Hepatocyte (in vitro differentiated cells): ENCODE results near the gene TTLL1.

Experiments used
- EZH2phosphoT487 ChIP-seq: fragments of 200-600 bp; sonication (generic); IDR thresholded peaks from one replicate; pipeline ENCODE4 v1.6.1; 2018; ENCODE audit warnings: antibody characterized with exemption, mild to moderate bottlenecking, low read depth, moderate library complexity; ENCODE audit not compliant: unreplicated experiment, severe bottlenecking
- TF ChIP-seq, protein P1 (sequence below): fragments of 200-600 bp; sonication (generic); IDR thresholded peaks from 2 replicates; pipeline ENCODE4 v1.5.1; 2016; ENCODE audit warnings: antibody characterized with exemption, mild to moderate bottlenecking; ENCODE audit not compliant: poor library complexity

DNA sequence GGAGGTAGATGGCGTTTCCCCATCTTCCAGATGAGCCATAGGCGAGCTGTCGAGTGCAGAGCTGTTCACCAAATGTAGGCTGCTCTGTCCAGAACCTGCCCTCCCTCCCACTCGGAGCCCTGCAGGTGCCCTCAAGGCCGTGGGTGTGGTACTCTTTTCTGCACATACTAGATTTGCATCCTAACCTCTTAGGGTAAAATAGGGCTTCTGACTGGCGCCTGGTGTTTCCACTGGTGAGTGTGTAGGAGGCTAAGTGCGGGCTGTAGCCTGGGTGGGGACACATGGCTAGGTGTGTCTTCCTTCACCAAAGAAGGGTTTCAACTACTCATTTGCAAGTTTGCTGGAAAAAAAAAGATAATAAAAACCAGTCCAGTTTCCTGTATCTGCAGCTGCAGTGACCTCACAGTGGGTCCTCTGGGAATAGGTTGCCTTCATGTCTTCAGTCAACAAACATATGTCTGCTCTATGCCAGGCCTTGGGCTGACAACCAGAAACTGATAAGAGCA is 29.8 kb upstream of the TTLL1 start:
- TF ChIP-seq, protein P1, sequence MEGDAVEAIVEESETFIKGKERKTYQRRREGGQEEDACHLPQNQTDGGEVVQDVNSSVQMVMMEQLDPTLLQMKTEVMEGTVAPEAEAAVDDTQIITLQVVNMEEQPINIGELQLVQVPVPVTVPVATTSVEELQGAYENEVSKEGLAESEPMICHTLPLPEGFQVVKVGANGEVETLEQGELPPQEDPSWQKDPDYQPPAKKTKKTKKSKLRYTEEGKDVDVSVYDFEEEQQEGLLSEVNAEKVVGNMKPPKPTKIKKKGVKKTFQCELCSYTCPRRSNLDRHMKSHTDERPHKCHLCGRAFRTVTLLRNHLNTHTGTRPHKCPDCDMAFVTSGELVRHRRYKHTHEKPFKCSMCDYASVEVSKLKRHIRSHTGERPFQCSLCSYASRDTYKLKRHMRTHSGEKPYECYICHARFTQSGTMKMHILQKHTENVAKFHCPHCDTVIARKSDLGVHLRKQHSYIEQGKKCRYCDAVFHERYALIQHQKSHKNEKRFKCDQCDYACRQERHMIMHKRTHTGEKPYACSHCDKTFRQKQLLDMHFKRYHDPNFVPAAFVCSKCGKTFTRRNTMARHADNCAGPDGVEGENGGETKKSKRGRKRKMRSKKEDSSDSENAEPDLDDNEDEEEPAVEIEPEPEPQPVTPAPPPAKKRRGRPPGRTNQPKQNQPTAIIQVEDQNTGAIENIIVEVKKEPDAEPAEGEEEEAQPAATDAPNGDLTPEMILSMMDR, result no peak
- TF ChIP-seq EZH2phosphoT487, result no peak
